SK-N-SH (cell line): Measurements from ENCODE around the gene FFAR2. TPM values are rescaled to one million over a fixed set of nuclear protein-coding genes. Genes with fewer than 3 reads are reported as not detected.

ENCODE experiments used
- CTCF ChIA-PET: fragments of 300-600, 350-600 bp; formaldehyde crosslinking; extraction: SDS; loops from one replicate; lab custom pipeline; 2021; lab: Yijun Ruan, JAX
- POLR2A ChIA-PET: fragments of 350-600 bp; sonication (Branson Sonifier 250); formaldehyde crosslinking; extraction: SDS; loops from one replicate; lab custom pipeline; 2020; ENCODE audit warnings: antibody characterized with exemption, inconsistent platforms; lab: Yijun Ruan, JAX
- DNase-seq: peaks from one replicate; pipeline ENCODE4 v3.0.0; 2012
- H2AFZ ChIP-seq: fragments of 200-600 bp; sonication (generic); 2 replicates; pipeline ENCODE4 v1.8.1; 2016; ENCODE audit warnings: antibody characterized with exemption, mild to moderate bottlenecking, low read depth
- H3F3A ChIP-seq: fragments of 200-600 bp; sonication (generic); replicated peaks from 2 replicates; pipeline ENCODE3; 2016; ENCODE audit warnings: antibody characterized with exemption, mild to moderate bottlenecking; ENCODE audit not compliant: insufficient read depth
- H3K27ac ChIP-seq, 2 experiments: fragments of 200-500 bp in 1 of 2; fragments of 200-600 bp in 1 of 2; sonication (Bioruptor generic) in 1 of 2; sonication (generic), shearing (Covaris generic) in 1 of 2; 2 replicates each; pipeline versions ENCODE4 v1.5.1 to v1.6.1; 2014 to 2016; ENCODE audit warnings: low read depth in 2 of 2, inconsistent platforms in 1 of 2, low read length in 1 of 2, mild to moderate bottlenecking in 1 of 2, mixed read lengths in 1 of 2
- H3K27me3 ChIP-seq: fragments of 200-600 bp; sonication (generic), shearing (Covaris generic); 2 replicates; pipeline ENCODE4 v1.6.1; 2016; ENCODE audit warnings: mixed run types; ENCODE audit not compliant: insufficient read depth
- H3K36me3 ChIP-seq, 2 experiments: fragments of 200-500 bp in 1 of 2; fragments of 200-600 bp in 1 of 2; sonication (Bioruptor generic) in 1 of 2; sonication (generic) in 1 of 2; replicated peaks in 1 of 2; 2 replicates each; pipeline versions ENCODE3 to v1.5.1; 2014 to 2016; ENCODE audit warnings: low read length in 1 of 2, mild to moderate bottlenecking in 1 of 2; ENCODE audit not compliant: insufficient read depth in 2 of 2, control insufficient read depth in 1 of 2
- H3K4me1 ChIP-seq, 2 experiments: fragments of 200-500 bp in 1 of 2; fragments of 200-600 bp in 1 of 2; sonication (Bioruptor generic) in 1 of 2; sonication (generic), shearing (Covaris generic) in 1 of 2; 2 replicates each; pipeline versions ENCODE4 v1.5.1 to v1.6.1; 2014 to 2016; ENCODE audit warnings: low read depth in 1 of 2, low read length in 1 of 2, mixed run types in 1 of 2; ENCODE audit not compliant: insufficient read depth in 2 of 2, control insufficient read depth in 1 of 2
- H3K4me2 ChIP-seq: fragments of 200-600 bp; sonication (generic), shearing (Covaris generic); 2 replicates; pipeline ENCODE4 v1.6.1; 2017; ENCODE audit warnings: mixed run types
- H3K4me3 ChIP-seq, 2 experiments: fragments of 200-500 bp in 1 of 2; fragments of 200-600 bp in 1 of 2; sonication (Bioruptor generic) in 1 of 2; sonication (generic), shearing (Covaris generic) in 1 of 2; 2 replicates each; pipeline versions ENCODE4 v1.5.1 to v1.8.1; 2014 to 2016; ENCODE audit warnings: low read depth in 2 of 2, inconsistent platforms in 1 of 2, low read length in 1 of 2, mild to moderate bottlenecking in 1 of 2, mixed read lengths in 1 of 2, moderate library complexity in 1 of 2
- H3K79me2 ChIP-seq: fragments of 200-600 bp; sonication (generic); 2 replicates; pipeline ENCODE4 v1.8.1; 2017; ENCODE audit warnings: mild to moderate bottlenecking; ENCODE audit not compliant: insufficient read depth
- H3K9ac ChIP-seq: fragments of 200-600 bp; sonication (generic); 2 replicates; pipeline ENCODE4 v1.6.1; 2017; ENCODE audit warnings: mixed run types
- H3K9me2 ChIP-seq: fragments of 200-600 bp; sonication (generic); 2 replicates; pipeline ENCODE4 v1.6.1; 2017; ENCODE audit warnings: mixed run types
- H3K9me3 ChIP-seq: fragments of 200-600 bp; sonication (generic); 2 replicates; pipeline ENCODE4 v1.6.1; 2017; ENCODE audit warnings: mixed run types, mild to moderate bottlenecking, moderate library complexity
- H4K20me1 ChIP-seq: fragments of 200-600 bp; sonication (generic); 2 replicates; pipeline ENCODE4 v1.6.1; 2017; ENCODE audit warnings: mild to moderate bottlenecking, mixed run types; ENCODE audit not compliant: insufficient read depth
- CTCF ChIP-seq: fragments of 200-600 bp; sonication (generic); IDR thresholded peaks from 2 replicates; pipeline ENCODE4 v1.6.1; 2017; ENCODE audit warnings: antibody characterized with exemption, mild to moderate bottlenecking, moderate library complexity
- ELF1 ChIP-seq: IDR thresholded peaks from 2 replicates; pipeline ENCODE4 v1.4.0; 2012
- EP300 ChIP-seq, 2 experiments: IDR thresholded peaks; 2 replicates each; pipeline versions ENCODE4 v1.4.0 to v1.6.1; 2012; ENCODE audit warnings: borderline replicate concordance in 1 of 2, low read depth in 1 of 2, low read length in 1 of 2
- EZH2phosphoT487 ChIP-seq: fragments of 200-600 bp; sonication (generic); IDR thresholded peaks from 2 replicates; pipeline ENCODE4 v1.6.1; 2017; ENCODE audit warnings: low read depth, mixed run types, mild to moderate bottlenecking, antibody characterized with exemption, moderate library complexity, borderline replicate concordance
- FOXM1 ChIP-seq: IDR thresholded peaks from 2 replicates; pipeline ENCODE4 v1.4.0; 2012; ENCODE audit warnings: low read depth, mild to moderate bottlenecking
- IRF3 ChIP-seq: fragments of 150-350 bp; IDR thresholded peaks from 2 replicates; pipeline ENCODE4 v1.6.1; 2016; ENCODE audit warnings: mild to moderate bottlenecking, low read depth, low read length
- MEF2A ChIP-seq: IDR thresholded peaks from 2 replicates; pipeline ENCODE4 v1.4.0; 2012; ENCODE audit warnings: low read depth, borderline replicate concordance
- MXI1 ChIP-seq: IDR thresholded peaks from 2 replicates; pipeline ENCODE4 v1.6.1; 2012; ENCODE audit warnings: mild to moderate bottlenecking, low read depth, low read length, improper control_type of control experiment
- POLR2AphosphoS5 ChIP-seq: IDR thresholded peaks from 2 replicates; pipeline ENCODE4 v1.6.1; 2012; ENCODE audit warnings: low read depth, low read length
- RAD21 ChIP-seq: IDR thresholded peaks from 2 replicates; pipeline ENCODE4 v1.6.1; 2012; ENCODE audit warnings: mild to moderate bottlenecking, low read length
- RXRA ChIP-seq: IDR thresholded peaks from 2 replicates; pipeline ENCODE4 v1.4.0; 2012; ENCODE audit warnings: low read depth, mild to moderate bottlenecking, borderline replicate concordance
- USF2 ChIP-seq: fragments of 150-350 bp; IDR thresholded peaks from 2 replicates; pipeline ENCODE4 v1.6.1; 2017; ENCODE audit warnings: antibody characterized with exemption, low read length, low read depth, borderline replicate concordance
- ZBTB33 ChIP-seq: IDR thresholded peaks from 2 replicates; pipeline ENCODE4 v1.4.0; 2012; ENCODE audit warnings: low read depth, borderline replicate concordance
- WGBS: methylation state at CpG from one replicate; pipeline ENCODE4 v1.1.6; 2017; ENCODE audit warnings: low lambda C conversion rate; 5-methylcytosine and 5-hydroxymethylcytosine counted together
- polyA plus RNA-seq, 3 experiments: library from polyadenylated mRNA; depleted of rRNA; stranded (reverse); fragments of >200 nt; gene quantifications; 2 replicates each; pipeline ENCODE4 v1.2.3, GENCODE V29; 2012

Gene FFAR2
- polyA plus RNA-seq, 1 of the 3 experiments (the other 2 are of a cell fraction) = not detected

- H3K4me1 ChIP-seq = no peaks in the 10 kb centered on the region; a peak in 1 of 4 replicates
- WGBS = 18% methylated on average over 4 of the region's 4 CpGs
- peaks cover 22% of the 10 kb centered on the region for H3K27me3 ChIP-seq
- H3K27ac ChIP-seq = no peak overlapping the region
- no peaks in the 10 kb centered on the region for H3F3A ChIP-seq
- ChIA-PET POLR2A (no interaction called here), CTCF (interaction anchor here (1.2 to 1.6 kb wide), 2 partner anchors 22 to 47 kb away, joined by 3 to 4 read pairs; no protein-coding TSS in a partner anchor)
- no peak for DNase-seq
- no peak overlapping the region for H3K9ac ChIP-seq
- H3K79me2 ChIP-seq = no peaks in the 10 kb centered on the region
- no peak overlapping the region for H3K4me2 ChIP-seq
- no peak for TF ChIP-seq ELF1
- TF ChIP-seq USF2 = no peak
- no peak for TF ChIP-seq FOXM1
- no peak for TF ChIP-seq IRF3
- TF ChIP-seq MXI1 = no peak
- TF ChIP-seq POLR2AphosphoS5 = no peak
- TF ChIP-seq CTCF = no peak
- TF ChIP-seq ZBTB33 = no peak
- TF ChIP-seq RAD21 = no peak
- no peak for TF ChIP-seq RXRA
- no peak for TF ChIP-seq EZH2phosphoT487
- TF ChIP-seq MEF2A = no peak
- no peak for TF ChIP-seq EP300 (IDR thresholded peaks at IDR 0.05; ENCODE audit: borderline replicate concordance in 1 of 2, low read depth in 1 of 2, low read length in 1 of 2)
- H3K4me3 ChIP-seq = no peak overlapping the region
- no peak overlapping the region for H2AFZ ChIP-seq
- no peaks in the 10 kb centered on the region for H3K9me2 ChIP-seq
- no peaks in the 10 kb centered on the region for H3K36me3 ChIP-seq
- H4K20me1 ChIP-seq = no peaks in the 10 kb centered on the region
- H3K9me3 ChIP-seq = no peaks in the 10 kb centered on the region
Observed at GRCh38 chr19:35399231-35399630, 48.8 kb upstream of the FFAR2 start.
